GM21367 (cell line): ENCODE results near the gene RNF39.
"Not testable (repeated sequence)": the region's sequence is repeated elsewhere in the genome, so short reads cannot be mapped to it uniquely, and the experiment has no call there.

Source experiments
- ATAC-seq: cut with Tn5 transposase; IDR thresholded peaks from one replicate; pipeline ENCODE4 v1.9.1; 2021; ENCODE audit not compliant: unreplicated experiment

RNF39 gene

DNA sequence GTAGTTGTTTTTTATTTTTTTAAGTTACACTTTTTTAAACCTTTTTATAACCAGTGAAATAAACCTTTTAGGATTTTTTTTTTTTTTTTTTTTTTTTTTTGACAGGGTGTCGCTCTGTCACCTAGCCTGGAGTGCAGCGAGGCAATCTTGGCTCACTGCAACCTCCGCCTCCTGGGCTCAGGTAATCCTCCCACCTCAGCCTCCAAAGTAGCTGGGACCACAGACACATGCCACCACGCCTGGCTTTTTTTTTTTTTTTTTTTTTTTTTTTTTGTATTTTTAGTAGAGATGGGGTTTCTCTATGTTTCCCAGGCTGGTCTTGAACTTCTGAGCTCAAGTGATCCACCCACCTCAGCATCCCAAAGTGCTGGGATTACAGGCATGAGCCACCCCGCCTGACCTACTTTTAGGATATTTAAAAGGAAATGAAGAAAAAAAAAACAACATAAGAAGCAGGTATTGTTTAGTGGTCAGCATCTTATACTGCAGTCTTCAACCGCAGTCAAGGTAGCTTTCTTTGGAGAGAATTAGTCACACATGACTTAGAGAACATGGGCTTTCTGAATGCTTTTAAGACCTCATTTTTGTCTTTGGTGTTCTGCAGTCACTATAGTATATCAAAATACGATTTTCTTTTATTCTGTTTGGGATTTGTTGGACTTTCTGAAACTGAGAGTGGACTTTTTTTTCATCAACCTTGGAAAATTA, 12.9 kb downstream of the RNF39 start:
- ATAC-seq = no peak

GRCh38 chr6:30061858-30062458, 13.6 kb downstream of the RNF39 start:
- ATAC-seq = no peak

DNA sequence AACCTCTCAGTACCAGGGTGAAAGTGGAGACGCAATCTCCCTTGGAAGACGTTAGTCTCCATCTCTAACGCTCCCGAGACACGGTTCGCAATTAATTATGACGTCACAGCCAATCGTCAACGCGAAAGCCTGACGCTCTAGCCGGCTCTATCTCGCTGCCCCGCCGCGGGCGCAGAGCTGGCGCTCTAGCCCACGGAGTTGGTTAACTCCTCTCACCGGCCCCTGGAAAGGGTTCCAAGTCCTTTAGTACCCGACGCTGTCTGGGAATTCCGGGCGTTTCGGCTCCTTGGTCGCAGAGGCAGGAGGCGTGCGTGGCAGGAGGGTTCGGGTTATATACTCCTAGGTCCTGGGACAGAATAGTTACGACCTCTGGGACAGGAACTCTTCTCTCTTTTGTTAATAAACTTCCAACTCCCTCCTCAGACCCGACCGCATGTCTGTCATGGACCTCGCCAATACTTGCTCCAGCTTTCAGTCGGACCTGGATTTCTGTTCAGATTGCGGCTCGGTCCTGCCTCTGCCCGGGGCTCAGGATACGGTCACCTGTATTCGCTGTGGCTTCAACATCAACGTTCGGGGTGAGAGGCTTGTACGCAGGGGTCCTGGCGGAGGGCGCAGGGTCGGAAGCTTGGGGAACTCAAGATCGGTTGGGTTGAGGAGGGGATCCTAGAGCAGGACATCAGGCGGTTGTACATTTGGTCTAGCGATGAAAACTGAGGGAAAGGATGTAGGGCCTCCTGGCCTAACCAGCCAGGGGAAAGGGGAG, 14.3 kb downstream of the RNF39 start, which contains the start of gene POLR1H:
TSS of gene POLR1H (plus strand) at position 174 of the 766 bp plus-strand sequence. CDS start at position 434, 260 bp downstream.
- peak; percentile 67 for ATAC-seq

DNA sequence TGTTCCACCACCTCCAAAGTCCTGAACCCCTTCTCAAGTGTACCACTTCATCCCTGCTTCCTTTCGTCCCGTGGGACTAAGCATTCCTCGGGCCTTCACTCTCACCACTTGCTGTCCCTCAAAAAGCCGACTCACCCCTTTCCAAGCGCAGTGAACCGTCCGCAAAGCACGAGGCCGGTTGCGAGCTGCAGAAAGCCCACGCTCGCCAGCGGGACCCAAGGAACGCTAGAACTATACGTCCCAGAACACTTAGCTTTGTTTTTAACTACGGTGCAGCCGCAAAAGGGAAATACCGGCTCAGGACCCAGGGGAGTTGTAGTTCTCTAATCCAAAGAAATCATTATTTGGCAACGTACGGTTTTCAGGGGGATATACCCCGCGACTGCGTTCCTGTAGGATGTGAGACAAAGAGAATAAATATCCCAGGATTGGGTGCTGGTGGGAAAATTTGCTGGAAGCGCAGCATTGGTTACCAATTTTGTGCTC, 14.9 kb downstream of the RNF39 start:
- ATAC-seq = no peak

DNA sequence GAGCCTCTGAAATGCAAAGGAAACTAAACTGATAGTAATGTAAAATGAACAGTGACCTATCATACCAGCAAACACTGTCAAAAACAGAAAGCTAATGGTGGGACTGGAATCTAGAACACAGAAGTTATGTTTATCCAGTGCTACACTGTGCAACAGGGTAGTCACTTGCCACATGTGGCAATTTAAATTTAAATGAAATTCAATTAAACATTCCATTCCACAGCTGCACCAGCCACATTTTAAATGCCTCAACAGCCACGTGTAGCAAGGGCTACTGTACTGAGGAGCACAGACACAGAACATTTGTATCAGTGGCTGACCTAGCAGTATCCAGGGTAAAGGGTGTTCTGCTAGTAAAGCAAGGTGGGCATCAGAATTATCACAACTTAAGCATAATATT, 20.1 kb downstream of the RNF39 start:
- ATAC-seq = no peak

DNA sequence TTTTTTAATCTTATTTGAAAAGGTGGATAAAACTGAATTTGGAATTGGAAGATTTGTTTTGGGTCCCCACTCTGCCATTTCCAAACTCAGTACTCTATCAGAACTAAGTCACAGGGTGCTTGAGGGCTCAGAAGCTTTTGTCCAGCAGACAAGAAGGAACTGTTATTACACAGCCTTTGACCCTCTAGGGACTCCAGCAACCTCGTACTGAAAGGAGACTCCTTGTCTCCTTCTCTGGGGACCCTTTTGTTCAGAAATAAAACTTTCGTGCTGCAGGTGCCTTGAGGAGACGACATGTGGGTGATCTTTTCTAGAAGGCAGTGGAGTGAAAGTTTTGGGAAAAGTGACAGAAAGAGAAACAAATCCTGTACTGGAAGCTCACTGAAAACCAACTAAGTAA, 21.9 kb downstream of the RNF39 start:
- ATAC-seq = no peak

DNA sequence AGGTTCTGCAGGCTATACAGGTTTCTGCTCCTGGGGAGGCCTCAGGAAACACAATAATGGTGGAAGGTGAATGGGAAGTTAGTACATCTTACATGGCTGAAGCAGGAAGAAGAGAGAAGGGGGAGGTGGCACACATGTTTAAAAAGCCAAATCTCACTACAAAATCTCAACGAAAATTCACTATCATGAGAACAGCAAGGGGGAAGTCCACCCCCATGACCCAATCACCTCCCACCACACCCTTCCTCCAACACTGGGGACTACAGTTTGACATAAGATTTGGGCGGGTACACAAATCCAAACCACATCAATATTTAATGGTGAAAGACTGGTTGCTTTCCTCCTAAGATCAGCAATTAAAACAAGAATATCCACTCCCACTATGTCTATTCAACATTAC, 28.3 kb downstream of the RNF39 start:
- no peak for ATAC-seq

DNA sequence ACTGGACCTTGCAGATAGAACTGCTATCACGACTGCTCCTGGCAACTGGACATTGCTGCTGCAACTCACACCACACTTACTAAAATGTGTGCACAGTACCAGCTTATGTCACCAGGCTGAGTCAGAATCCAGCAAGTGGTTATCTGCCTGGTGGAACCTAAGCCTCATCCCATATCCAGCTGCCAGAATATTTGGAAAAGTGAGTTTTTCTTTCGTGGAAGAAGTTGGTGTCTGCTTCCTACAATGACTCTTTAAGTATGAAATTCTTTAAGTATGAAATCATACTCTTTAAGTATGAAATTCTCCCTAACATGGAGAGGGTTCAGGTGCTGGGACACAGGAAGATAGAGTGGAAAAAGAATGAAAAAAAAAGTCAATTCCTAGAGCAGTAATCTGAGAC, 30.9 kb downstream of the RNF39 start:
- ATAC-seq = no peak

DNA sequence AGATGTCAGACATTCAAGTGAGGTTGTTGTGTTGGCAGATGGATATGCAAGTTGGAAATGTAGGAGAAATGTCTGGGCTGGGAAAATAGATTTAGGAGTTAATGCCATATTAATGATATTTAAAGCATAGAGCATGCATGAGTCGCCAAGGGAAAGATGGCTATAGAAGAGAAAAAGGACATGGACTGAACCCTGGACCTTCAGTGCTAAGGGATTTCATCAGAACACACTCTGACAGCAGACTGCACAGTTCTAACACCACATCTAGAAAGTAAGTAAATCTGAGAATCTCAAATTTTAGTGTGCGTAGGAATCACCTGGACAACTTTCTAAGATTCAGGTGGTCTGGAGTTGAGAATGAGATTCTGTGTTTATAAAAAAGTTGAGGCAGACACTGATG, 31.8 kb downstream of the RNF39 start:
- ATAC-seq = no peak

DNA sequence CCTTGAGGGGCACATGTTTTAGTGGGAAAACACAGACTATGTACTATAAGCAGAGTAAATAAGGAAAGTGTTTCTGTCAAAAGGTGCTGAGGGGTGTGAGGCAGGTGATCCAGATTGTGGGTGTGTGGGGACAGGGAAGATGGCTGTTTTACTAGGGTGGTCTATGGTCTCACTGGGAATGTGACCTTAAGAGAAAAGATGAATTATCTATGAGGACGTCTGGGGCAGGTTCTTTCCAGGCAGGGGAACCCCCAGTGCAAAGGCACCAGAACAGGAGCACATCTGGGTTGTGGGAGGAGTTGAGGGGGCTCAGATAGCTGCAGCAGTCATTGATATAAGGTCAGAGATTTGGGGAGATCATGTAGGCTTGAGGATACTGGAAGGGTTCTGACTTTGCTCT, 32.7 kb downstream of the RNF39 start:
- no peak for ATAC-seq

DNA sequence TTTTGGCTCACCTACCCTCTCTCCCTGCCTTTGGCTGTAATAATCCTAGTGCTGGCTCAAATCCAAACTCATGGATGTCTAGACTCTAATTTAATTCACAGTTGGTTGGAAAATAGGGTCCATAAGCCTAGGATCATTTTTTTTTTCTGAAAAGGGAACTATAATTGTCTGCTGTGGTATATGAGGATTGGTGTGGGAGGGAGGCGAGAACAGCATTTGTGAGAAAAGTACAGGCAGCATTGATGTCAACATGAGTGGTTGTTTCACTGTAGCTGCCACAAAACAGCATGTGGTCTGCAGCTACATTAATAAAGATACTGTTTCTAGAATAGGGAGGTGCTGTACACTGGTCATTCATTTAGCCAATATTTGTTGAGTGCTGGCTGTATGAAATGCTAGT, 33.1 kb downstream of the RNF39 start:
- ATAC-seq = no peak

DNA sequence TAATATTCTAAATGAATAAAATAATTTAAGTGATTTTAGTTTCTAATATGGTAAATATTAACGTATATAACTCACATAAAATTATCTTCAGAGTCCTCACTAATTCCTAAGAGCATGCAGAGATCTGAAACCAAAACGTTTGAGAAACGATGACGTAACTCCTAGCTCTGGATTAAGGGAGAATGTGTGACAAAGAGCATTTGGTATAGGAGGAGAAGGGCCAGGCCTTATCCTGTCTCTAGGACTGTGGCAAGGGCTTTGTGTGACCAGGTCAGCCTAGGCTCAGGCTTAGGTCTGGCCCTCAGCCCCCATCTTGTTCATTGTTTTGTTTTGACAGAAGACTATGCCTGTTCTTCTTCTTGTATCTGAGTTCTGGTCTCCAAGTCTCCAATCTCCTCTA, 33.7 kb downstream of the RNF39 start:
- ATAC-seq = no peak

DNA sequence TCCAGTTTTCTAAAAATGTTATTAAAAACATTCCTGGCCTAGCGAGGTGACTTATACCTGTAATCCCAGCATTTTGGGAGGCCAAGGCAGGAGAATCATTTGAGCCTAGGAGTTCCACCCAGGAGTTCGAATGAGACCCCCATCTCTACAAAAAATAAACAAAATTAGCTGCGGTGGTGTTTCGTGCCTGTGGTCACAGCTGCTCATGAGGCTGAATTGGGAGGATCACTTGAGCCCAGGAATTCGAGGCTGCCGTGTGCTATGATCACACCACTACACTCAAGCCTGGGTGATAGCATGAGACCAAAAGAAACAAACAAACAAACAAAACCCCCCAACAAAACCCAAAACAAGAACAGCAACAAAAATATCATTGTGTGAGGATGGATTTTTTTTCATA, 34.3 kb downstream of the RNF39 start:
- ATAC-seq = no peak

GRCh38 chr6:30037182-30037788, 38.3 kb downstream of the RNF39 start:
- ATAC-seq = no peak

DNA sequence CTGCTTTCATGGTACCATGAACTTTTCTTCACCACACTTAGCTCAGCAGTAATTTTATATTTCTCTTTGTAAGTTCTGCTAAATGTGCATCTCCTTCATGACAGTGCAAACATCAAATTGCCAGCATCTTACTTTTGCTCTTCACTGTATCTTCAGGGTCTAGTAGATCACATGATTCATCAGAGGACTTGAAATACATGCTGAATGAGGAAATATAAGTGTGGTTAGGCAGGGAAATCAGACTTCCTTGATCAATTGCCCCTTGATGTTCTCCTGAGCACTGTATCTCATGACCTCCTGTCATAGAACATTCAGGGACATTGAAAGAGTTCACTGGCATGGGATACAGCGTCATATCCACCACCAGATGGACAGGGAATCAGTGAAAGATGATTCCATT, 39.8 kb downstream of the RNF39 start:
- ATAC-seq = no peak

DNA sequence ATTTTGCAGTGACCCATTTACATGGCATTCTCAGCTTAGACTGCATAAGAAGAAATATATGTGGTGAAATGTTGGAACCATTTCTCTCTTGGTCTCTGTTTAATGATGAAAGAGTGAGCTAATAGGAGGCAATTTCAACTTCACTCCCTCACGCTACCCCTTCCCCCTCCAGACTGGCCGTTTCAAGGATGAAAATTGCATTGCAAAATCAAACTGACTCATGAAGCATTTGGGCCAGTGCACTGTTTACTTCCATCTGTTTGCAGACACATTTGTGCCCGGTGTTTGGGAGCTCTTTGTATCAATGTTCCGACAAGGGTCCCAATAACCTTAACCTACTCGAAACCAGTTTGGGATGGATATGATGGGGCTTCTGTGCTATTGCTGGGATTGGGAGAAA, 42.1 kb downstream of the RNF39 start:
- not testable (repeated sequence) for ATAC-seq

GRCh38 chr6:30031381-30031780, 44.2 kb downstream of the RNF39 start:
- ATAC-seq = no peak

DNA sequence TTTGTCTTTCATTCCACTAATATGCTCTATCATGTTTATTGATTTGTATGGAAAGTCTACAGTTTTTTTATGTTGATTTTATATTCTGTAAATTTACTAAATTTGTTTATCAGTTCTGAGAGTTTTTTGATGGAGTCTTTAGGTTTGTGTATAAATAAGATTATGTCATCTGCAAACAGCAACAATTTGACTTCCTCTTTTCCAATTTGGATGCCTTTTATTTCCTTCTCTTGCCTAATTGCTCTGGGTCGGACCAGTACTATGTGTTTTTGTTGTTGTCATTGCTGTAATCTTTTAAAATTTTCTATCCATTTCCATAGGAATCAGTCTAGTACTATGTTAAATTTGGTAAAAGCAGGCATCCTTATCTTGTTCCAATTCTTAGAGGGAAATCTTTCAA, 46.0 kb downstream of the RNF39 start:
- ATAC-seq = no peak

DNA sequence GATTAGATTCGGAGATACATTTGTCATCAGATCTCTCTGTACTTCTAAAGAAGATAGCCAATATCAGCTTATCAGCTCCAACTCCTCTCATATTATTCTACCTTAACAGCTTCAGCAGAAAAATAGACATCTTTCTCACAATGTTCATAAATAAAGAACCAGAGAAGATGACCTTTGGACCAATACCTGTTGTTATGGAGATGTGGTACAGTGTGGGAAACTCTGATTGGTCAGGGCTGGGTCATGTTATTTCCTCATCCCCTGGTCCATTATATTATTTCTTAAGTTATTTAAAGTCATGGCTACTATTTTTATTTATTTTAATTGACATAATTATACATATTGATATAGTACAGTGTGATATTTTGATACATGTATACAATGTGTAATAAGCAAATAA, 50.4 kb downstream of the RNF39 start:
- no peak for ATAC-seq

GRCh38 chr6:30022712-30023111, 52.9 kb downstream of the RNF39 start:
- not testable (repeated sequence) for ATAC-seq

- ATAC-seq = no peak
Measured at GRCh38 chr6:30022189-30022588, 53.4 kb downstream of the RNF39 start.

DNA sequence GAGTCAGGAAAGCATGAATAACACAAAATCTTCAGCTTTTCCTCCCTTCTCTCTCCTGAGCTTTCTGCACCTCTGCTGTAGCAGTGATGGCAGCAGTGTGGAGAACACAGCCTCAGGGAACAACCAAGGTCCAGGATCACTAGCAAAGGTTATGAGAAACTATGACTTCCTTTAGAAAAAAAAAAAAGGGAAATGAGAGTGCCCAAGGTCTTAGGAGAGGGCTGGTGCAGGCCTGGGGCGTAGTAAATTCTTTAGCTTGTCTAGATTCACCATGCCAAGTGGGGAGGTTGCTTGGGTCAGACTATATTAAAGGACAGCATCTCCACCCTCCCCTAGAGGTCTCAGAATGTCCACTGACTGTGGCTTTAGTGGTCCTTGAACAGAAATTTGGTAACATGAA, 54.9 kb downstream of the RNF39 start:
- ATAC-seq = no peak
